ENCODE results near the gene AGBL5.
A peak's percentile ranks its signal among the peaks of the same experiment; 100 is the strongest.

The AGBL5 gene, protein sequence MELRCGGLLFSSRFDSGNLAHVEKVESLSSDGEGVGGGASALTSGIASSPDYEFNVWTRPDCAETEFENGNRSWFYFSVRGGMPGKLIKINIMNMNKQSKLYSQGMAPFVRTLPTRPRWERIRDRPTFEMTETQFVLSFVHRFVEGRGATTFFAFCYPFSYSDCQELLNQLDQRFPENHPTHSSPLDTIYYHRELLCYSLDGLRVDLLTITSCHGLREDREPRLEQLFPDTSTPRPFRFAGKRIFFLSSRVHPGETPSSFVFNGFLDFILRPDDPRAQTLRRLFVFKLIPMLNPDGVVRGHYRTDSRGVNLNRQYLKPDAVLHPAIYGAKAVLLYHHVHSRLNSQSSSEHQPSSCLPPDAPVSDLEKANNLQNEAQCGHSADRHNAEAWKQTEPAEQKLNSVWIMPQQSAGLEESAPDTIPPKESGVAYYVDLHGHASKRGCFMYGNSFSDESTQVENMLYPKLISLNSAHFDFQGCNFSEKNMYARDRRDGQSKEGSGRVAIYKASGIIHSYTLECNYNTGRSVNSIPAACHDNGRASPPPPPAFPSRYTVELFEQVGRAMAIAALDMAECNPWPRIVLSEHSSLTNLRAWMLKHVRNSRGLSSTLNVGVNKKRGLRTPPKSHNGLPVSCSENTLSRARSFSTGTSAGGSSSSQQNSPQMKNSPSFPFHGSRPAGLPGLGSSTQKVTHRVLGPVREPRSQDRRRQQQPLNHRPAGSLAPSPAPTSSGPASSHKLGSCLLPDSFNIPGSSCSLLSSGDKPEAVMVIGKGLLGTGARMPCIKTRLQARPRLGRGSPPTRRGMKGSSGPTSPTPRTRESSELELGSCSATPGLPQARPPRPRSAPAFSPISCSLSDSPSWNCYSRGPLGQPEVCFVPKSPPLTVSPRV

DNA sequence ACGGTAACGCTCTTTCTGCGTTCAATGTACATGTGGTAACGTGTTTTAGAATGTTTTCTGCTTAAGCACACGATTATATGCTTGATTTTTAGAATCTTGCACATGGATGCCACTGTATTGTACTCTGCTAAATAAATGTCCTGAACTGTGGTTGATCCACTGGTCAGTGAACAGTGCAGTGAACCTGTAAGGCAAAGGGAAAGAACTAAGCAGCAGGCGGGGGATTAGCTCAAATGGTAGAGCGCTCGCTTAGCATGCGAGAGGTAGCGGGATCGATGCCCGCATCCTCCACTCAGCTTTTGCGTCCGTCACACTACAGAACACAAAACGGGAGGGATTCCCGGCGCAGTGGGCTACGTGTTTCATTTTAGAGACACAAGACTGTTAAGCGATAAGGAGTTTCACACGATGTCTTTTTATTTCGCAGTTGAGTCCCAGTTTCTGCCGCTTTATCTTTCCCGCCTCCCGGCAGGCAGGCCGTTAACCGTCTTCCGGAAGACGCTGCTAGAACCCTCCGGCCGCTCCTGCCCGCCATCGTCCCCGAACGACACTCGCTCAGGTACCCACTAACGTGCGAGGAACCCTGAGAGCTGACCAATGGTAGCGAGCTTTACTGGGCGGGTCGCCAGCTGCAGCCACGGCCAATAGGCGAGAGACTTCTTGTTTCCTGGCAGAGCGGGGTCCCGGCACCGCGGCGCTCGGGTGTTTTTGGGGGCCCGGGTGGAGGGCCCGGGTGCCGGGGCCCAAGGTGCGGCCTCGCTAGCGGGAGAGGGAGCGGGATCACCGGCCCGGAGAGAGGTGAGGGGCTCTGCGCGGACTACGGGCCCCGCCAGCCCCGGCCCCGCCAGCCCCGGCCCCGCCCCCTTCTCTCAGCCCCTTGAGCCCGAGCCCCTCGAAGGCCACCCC is at the start of gene AGBL5:
Gene AGBL5, plus strand, starts transcription at position 673 of the 906 bp plus-strand sequence. CDS start 1,291 bp downstream, outside the sequence.
- Histone ChIP-seq H3K4me1 (peaks cover 28% of the 10 kb centered on the region), H3K36me3 (peaks cover 37% of the 10 kb centered on the region), H3K9ac (peak within 1 kb of the TSS; percentile 84), H4K20me1 (no peaks in the 10 kb centered on the region), H3K27ac (peak within 1 kb of the TSS; percentile 89), H3K4me3 (peak within 1 kb of the TSS; percentile 81), H3K9me3 (no peaks in the 10 kb centered on the region), H3K4me2 (peak within 1 kb of the TSS; percentile 94), H3K27me3 (no peaks in the 10 kb centered on the region)
- TF ChIP-seq Cebpa-rat (IDR thresholded peaks at IDR 0.05): no peak

DNA sequence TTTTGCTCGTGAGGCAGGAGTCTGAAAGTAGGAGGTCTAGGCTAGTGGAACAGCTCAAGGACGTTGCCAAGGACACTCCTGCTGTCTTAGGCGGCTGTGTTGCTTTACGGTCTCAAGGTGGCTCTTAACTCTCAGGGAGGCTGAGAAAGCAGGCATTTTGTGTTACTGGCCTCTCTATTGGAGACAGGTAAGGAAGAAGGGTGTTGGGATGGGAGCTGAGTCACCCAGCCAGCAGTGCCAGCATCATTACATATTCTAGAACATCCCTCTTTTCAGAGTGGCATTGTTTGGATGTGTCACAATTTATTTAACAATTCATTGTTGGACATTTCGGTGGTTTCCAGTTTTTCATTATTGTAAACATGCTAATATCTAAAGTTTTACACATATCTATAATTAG is 49.5 kb upstream of the AGBL5 start:
- H3K9me3 ChIP-seq: no peaks in the 10 kb centered on the region
- H3K4me3 ChIP-seq: no peak overlapping the region
- H3K9ac ChIP-seq: no peak overlapping the region
- no peaks in the 10 kb centered on the region for H3K36me3 ChIP-seq
- no peaks in the 10 kb centered on the region for H4K20me1 ChIP-seq
- H3K4me2 ChIP-seq: no peak overlapping the region
- no peaks in the 10 kb centered on the region for H3K27me3 ChIP-seq
- no peaks in the 10 kb centered on the region for H3K4me1 ChIP-seq
- no peak overlapping the region for H3K27ac ChIP-seq
- no peak for TF ChIP-seq Cebpa-rat (IDR thresholded peaks at IDR 0.05)

DNA sequence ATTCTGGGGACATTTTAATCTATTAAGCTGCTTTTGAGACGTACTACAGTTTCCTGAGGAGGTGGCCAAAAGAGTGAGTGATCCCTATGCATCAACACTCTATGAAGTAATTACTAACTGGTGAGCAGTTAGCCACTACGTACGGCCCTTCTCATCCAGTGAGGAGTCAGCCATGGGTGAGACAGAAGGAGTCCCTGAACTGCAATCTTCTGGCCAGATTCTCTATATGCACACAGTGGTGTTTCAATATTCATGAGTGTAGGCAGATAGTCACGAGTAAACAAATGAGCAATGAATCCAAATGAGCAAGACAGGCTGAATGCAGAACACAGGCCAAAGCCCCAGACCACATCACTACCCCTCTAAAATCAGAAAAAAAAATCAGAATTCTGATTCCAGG is 48.5 kb upstream of the AGBL5 start:
- H3K4me2 ChIP-seq: no peak overlapping the region

DNA sequence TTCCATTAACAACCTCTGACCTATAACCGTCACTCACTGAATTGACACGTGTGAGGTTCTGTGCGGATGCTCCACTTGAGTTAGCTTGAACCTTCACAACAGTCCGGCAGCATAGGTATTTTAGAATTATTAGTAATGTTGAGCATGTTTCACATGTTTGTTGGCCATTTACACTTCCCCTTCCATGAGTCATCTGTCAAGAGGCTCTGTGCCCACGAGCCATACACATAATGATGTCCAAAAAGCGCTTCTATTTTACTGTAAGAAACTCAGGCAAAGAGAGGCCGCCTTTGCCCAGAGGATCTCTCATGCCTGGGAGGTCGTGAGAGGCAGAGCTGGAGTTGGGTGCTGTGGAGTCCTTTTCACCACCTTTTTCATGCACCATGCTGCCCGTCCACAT is 47.6 kb upstream of the AGBL5 start:
- H3K36me3 ChIP-seq: no peaks in the 10 kb centered on the region
- H3K4me3 ChIP-seq: no peak overlapping the region
- no peak overlapping the region for H3K9ac ChIP-seq
- H3K9me3 ChIP-seq: no peaks in the 10 kb centered on the region
- H3K27me3 ChIP-seq: no peaks in the 10 kb centered on the region
- H3K4me1 ChIP-seq: no peaks in the 10 kb centered on the region
- no peak overlapping the region for H3K27ac ChIP-seq
- H3K4me2 ChIP-seq: no peak overlapping the region
- H4K20me1 ChIP-seq: no peaks in the 10 kb centered on the region
- TF ChIP-seq Cebpa-rat (IDR thresholded peaks at IDR 0.05): no peak

More for the DNA sequence above, 48.5 kb upstream of the AGBL5 start:
- Histone ChIP-seq H4K20me1 (no peaks in the 10 kb centered on the region), H3K9me3 (no peaks in the 10 kb centered on the region), H3K4me3 (no peak overlapping the region), H3K4me1 (no peaks in the 10 kb centered on the region), H3K27ac (no peak overlapping the region), H3K27me3 (no peaks in the 10 kb centered on the region), H3K9ac (no peak overlapping the region), H3K36me3 (no peaks in the 10 kb centered on the region)
- no peak for TF ChIP-seq Cebpa-rat (IDR thresholded peaks at IDR 0.05)

DNA sequence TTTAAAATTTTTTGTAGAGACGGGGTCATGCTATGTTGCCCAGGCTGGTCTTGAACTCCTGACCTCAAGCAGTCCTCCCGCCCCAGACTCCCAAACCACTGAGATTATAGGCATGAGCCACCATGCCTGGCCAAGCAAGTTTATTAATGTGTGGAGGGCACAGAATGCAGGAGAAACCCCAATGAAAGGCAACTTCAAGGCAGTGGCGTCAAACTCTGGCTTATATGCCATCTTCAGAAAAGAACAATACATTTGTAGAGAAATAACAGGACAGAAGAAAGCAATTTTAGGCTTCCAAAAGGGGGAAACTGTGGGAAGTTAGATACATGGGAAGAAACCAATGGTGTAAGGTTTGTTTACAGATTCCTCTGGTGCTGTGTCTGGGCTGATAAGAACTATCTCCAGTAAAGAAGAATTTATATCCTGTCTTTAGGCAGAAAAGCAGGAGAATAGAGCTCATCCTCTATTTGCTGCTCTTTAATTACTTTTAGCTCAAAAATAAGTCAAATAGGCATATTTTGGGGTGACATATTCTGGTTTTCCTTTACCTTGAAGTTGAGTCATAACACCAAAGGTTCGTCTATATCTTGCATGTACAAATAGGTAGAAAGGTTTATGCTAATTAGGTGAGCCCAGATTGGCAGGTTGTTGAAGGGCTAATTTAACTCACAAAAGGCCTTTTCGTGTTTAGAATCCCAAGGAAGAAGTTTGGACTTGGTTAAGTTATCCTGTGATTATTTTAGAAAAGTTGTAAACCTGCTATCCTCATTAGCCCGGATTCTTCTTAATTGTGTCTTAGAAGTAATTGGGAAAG is 44.7 kb upstream of the AGBL5 start:
- no peaks in the 10 kb centered on the region for H4K20me1 ChIP-seq
- no peak overlapping the region for H3K9ac ChIP-seq
- H3K9me3 ChIP-seq: no peaks in the 10 kb centered on the region
- no peak overlapping the region for H3K4me2 ChIP-seq
- H3K27me3 ChIP-seq: no peaks in the 10 kb centered on the region
- TF ChIP-seq Cebpa-rat (IDR thresholded peaks at IDR 0.05): no peak
- H3K36me3 ChIP-seq: no peaks in the 10 kb centered on the region
- no peaks in the 10 kb centered on the region for H3K4me1 ChIP-seq
- no peak overlapping the region for H3K27ac ChIP-seq
- no peak overlapping the region for H3K4me3 ChIP-seq

DNA sequence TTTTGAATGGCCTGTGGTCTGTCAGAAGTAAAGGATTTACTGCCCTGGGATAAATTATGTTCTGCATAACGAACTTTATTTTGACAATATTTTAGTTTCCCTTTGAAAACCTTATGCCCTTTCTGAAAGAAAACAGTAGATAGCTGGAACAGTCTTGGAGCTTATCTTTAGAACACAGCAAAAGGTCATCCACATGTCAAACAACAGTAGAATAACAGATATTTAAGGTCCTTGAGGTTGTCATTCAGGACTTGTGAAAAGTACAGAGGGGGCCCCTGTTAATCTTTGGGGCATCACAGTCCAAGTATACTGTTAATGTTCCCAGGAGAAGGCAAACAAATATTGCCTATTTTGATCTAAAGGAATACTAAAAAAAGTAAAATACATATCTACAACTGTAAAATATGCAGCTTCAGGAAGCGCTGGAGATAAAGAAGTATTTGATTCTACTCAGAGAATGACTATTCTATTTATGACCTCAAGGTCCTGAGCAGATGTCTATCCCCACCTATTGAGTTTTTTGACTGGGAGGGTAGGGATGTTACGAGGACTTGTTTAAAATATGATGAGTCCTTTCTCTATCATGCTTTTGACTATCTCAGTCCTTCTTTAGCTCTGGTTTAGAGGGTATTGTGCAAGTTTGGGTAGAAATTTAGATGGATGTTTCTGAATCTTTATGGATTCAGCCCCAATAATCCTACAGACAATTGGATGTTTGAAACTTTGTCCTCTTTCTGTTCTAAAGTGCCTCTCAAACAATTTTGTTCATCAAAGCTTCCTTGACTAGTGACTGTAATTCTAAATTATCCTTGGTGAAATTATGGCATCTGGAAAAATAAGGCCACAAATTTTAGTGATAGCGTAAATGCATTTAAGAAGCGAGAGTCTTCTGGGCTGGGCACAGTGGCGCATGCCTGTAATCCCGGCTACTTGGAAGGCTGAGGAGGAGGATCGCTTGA is 43.8 kb upstream of the AGBL5 start:
- H3K36me3 ChIP-seq: no peaks in the 10 kb centered on the region
- no peaks in the 10 kb centered on the region for H3K9me3 ChIP-seq
- no peaks in the 10 kb centered on the region for H4K20me1 ChIP-seq
- H3K4me3 ChIP-seq: no peak overlapping the region
- H3K9ac ChIP-seq: no peak overlapping the region
- no peaks in the 10 kb centered on the region for H3K27me3 ChIP-seq
- no peak overlapping the region for H3K4me2 ChIP-seq
- no peaks in the 10 kb centered on the region for H3K4me1 ChIP-seq
- TF ChIP-seq Cebpa-rat (IDR thresholded peaks at IDR 0.05): no peak
- H3K27ac ChIP-seq: no peak overlapping the region

DNA sequence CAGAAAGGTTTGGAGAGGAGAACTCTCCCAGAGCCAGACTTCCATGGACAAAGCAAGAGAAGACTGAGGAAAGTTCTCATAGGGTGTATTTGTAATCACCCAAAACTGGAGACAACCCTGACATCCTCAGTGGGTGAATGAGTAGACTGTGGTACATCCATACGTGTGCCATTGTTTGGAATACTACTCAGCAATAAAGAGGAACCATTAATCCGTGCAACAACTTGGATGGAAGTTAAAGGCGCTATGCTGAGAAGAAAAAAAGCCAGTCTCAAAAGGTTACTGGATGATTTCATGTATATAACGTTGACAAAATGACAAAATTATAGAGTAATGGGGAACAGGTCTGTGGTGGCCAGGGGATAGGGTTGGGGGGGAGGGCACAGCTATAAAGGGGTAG is 42.8 kb upstream of the AGBL5 start:
- TF ChIP-seq Cebpa-rat (IDR thresholded peaks at IDR 0.05): no peak
- H3K27me3 ChIP-seq: no peaks in the 10 kb centered on the region
- no peaks in the 10 kb centered on the region for H3K4me1 ChIP-seq
- 0 out of 2 replicates have a peak, but pooled peaks cover 7% of the 10 kb centered on the region for H4K20me1 ChIP-seq
- no peaks in the 10 kb centered on the region for H3K9me3 ChIP-seq
- no peaks in the 10 kb centered on the region for H3K36me3 ChIP-seq
- H3K4me3 ChIP-seq: no peak overlapping the region
- no peak overlapping the region for H3K9ac ChIP-seq
- no peak overlapping the region for H3K27ac ChIP-seq
- H3K4me2 ChIP-seq: no peak overlapping the region

DNA sequence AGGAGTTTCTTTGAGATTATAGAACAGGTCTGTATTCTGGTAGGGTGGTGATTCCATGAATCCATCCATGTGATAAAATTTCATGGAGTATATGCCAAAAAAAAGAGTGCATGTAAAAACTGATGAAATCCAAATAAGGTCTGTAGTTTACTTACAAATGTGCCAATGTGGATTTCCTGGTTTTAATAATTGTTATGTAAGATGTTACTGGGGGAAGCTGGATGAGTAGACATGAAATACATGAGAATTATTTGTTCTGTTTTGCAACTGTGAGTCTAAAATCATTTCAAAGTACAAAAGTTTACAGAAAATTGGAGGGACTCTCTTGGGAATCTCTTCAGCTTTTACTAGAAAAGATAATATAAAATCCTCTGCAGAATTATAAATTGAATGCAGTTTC is 42.4 kb upstream of the AGBL5 start:
- no peak for TF ChIP-seq Cebpa-rat (IDR thresholded peaks at IDR 0.05)
- no peaks in the 10 kb centered on the region for H3K27me3 ChIP-seq
- H4K20me1 ChIP-seq: 0 out of 2 replicates have a peak, but pooled peaks cover 7% of the 10 kb centered on the region
- H3K9me3 ChIP-seq: no peaks in the 10 kb centered on the region
- H3K4me1 ChIP-seq: no peaks in the 10 kb centered on the region
- H3K4me2 ChIP-seq: no peak overlapping the region
- H3K27ac ChIP-seq: no peak overlapping the region
- H3K9ac ChIP-seq: no peak overlapping the region
- no peaks in the 10 kb centered on the region for H3K36me3 ChIP-seq
- H3K4me3 ChIP-seq: no peak overlapping the region
